AG08396 (cell line): Measurements from ENCODE around the gene FNTB.

Experiments
- DNase-seq: peaks from one replicate; pipeline ENCODE4 v3.0.0; 2012; ENCODE audit warnings: low spot score, mixed read lengths

FNTB gene

GRCh38 chr14:64983439-64984310 is 3.0 kb upstream of the FNTB start:
- peak; percentile 43 for DNase-seq

- no peak for DNase-seq
These were observed 708 bp downstream of the FNTB start for GRCh38 chr14:64987438-64987767.

- DNase-seq, result no peak
These were observed 3.6 kb downstream of the FNTB start for GRCh38 chr14:64990296-64990695.

- DNase-seq, result no peak
These were observed 4.2 kb downstream of the FNTB start for GRCh38 chr14:64990939-64991338.

DNA sequence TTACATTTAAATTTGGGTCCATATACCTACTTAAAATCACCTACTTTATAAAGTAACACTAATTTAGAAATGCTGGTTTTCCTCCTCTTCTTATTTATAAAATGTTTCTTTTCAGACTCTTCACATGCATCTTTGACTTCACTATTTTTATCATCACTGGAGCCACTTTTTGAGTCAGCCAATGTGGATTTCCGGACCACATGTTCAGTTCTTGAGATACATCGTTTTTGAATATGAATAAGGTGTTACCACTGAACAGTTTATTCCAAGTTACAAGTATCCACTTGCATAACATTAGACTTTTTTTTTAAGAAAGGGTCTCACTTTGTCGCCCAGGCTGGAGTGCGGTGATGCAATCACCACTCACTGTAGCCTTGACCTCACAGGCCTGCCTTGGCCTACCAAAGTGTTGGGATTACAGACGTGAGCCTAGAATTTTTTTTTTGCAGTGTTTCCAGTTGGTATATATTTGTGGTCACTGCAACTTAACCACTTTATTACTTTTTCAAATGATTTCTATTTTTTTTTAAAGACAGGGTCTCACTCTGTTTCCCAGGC is 5.7 kb downstream of the FNTB start:
- DNase-seq, result no peak

DNA sequence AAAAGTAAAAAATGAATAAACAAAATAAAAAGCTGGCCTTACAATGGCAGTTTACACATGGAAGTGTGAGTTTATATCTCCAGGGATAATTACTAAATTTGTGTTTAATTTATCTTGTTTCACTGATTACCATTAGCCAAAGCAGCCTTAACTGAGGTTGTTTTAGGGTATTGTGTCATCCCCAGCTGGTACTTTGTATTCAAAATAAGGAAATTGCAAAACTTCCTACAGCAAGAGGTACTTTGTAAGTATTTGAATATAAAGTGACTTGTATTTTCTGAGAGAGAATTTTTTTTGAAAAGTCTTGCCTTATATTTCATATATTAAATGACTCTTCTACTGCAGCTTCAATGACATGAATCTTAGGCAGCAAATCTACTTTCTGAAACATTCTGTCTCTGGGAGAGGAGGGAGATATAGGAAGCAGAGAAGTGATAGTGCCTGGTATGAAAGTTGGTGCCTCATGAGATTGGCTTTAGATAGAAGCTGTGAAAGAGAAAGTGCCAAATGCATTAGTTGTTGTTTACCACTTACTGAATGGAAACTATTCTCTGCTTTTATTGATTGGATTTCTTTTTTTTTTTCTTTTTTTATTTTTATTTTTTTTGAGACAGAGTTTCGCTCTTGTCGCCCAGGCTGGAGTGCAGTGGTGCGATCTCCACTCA is 6.7 kb downstream of the FNTB start:
- DNase-seq, result no peak

DNA sequence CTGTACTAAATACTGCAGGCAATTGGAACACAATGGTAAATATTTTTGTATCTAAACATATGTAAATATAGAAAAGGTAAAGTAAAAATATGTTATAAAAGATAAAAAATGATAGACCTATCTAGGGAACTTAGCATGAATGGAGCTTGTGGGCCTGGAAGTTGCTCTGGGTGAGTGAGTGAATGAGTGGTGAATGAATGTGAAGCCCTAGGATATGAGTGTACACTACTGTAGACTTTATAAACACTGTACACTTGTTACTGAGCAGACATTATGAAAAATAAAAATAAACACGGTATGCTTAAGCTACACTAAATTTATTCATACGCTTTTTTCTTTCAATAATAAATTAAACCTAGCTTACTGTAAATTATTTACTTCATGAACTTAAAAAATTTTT is 7.8 kb downstream of the FNTB start:
- no peak for DNase-seq

- DNase-seq, result no peak
These were observed 8.6 kb downstream of the FNTB start for GRCh38 chr14:64995291-64995690.

DNA sequence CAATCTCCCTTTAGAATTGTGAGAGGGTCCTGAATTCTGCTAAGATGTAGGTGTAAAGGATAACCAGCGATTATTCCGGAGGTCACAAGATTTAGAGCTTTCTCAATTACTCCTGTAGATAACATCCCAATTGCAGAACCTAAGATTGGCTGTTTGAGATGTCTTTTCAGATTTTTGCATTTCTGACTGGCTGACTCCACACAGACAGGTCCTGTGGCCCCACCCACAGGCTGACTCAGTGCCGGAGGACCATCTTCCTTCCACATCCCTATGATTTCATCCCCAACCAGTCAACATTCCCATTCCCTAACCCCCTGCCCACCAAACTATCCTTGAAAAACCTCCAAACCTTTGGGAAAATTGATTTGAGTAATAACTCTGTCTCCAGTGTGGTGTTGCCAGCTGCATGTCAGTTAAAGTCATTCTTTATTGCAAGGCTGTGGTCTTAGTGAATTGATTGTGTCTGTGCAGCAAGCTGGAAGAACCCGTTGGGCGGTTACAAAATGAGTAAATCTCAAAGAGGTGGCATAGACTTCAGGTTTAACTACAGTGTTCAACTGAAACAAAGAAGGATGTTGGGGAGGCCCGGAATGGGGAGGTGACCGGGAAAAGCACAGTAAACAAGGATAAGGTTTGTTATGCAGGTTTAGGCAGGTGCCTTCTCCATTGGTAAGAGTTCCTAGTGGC is 10.6 kb downstream of the FNTB start:
- no peak for DNase-seq

DNA sequence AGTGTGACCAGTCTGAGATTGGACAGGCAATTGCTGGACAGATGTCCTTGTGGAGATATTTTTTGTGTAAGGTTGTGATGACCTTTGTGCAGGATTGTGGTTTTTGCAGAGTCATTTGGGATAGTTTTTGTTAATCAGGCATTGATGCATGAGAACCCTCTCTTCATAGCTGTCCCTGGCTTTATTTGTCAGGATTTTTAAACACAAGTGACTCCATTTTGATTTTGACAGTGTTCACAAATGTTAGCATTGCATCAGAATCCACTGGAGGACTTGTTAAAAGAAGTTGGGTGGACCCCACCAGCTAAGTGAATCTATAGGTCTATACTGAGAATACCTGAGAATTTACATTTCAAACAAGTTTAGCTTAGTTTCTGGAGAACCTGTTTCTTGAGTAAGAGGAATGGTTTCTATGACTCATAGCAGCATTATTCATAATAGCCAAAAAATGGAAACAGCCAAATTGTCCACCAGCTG is 11.8 kb downstream of the FNTB start:
- no peak for DNase-seq

DNA sequence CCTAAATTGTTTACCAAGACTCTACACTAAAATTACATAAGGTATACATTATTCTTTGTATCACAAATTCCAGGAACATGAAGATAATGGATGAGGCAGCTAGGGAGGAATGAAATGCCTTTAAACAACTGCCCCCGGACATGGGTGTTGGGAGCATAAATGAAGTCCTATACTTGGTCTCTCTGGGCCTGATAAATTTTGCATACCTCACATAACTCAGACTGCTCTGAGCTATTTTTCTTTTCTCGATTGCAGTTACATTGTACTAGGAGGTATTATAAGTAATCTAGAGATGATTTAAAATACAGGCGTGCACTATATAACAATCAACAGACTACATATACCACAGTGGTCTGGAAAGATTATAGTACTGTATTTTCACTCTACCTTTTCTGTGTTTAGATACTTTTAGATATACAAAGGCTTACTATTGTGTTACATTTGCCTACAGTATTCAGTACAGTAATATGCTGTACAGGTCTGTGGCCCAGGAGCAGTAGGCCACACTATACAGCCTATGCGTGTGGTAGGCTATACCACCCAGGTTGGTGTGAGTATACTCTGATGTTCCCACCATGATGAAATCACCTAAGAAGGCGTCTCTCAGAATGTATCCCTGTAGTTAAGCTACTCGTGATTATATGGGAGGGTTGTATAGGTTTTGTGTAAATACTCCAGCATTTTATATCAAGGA is 14.3 kb downstream of the FNTB start:
- DNase-seq, result no peak

DNA sequence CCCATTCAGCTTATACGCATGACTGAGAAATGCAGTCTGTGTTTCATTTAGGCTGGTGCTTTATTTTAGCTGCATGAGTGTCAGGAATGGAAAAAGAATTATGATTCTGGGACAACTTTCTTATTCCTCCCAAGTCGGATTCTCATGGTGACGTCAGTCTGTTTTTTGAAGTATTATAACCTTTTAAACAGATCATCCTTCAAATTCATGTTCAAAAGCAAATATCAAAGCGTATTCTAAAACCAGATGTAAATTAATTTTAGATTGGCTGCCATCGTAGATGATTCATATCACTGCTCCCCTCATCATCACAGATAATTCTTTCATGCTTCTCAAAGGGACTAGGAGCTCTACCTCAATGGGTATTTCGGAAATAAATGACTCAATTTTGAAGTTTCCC is 15.0 kb downstream of the FNTB start:
- DNase-seq, result no peak

DNA sequence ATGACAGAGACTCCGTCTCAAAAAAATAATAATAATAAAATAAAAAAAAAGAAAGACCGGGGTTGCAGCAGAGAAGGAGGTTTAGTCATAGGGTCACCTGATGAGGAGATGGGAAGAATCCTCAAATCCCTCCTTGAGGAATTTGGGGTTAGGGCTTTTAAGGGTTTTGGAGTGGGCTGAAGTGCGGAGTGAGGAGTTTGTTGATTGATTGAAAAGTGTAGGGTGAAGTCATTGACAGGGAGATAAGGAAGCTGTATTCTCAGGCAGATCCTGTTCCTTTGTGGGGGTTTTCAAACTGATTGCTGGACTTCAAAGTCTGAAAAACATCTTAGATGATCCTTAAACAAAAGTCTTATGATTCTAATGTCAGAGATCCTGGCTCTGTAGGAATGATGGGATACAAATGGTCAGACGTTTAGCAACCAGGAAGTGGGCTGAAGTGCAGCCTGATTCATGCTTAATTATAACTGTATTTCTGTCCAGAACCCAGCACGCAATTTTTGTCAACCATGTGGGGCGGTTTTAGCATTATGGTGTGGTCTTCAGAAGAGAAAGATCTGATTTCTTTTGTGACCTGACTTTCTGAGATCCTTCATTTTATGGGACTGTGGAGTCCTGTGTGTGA is 16.0 kb downstream of the FNTB start:
- DNase-seq, result no peak

GRCh38 chr14:65003394-65003793 is 16.7 kb downstream of the FNTB start:
- DNase-seq, result no peak

GRCh38 chr14:65006261-65006721 is 19.6 kb downstream of the FNTB start:
- no peak for DNase-seq

DNA sequence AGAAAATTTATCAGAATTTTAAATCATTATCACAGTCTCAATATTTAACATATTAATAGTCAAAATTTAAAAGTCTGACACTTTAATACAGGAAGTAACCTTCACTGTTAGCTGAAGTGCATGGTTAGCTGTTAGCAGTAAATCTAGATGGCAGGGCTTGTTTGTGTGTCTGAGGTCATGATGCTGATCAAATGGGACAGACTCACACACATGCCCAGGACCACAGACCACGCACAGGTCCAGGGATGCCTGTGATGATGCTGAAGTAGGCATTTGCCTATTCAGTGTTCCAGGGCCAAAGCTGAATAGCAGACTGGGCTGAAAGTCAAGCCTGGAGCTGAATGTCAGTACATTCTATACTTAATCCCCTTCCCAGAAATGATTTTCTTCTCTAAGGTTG is 20.5 kb downstream of the FNTB start:
- no peak for DNase-seq

DNA sequence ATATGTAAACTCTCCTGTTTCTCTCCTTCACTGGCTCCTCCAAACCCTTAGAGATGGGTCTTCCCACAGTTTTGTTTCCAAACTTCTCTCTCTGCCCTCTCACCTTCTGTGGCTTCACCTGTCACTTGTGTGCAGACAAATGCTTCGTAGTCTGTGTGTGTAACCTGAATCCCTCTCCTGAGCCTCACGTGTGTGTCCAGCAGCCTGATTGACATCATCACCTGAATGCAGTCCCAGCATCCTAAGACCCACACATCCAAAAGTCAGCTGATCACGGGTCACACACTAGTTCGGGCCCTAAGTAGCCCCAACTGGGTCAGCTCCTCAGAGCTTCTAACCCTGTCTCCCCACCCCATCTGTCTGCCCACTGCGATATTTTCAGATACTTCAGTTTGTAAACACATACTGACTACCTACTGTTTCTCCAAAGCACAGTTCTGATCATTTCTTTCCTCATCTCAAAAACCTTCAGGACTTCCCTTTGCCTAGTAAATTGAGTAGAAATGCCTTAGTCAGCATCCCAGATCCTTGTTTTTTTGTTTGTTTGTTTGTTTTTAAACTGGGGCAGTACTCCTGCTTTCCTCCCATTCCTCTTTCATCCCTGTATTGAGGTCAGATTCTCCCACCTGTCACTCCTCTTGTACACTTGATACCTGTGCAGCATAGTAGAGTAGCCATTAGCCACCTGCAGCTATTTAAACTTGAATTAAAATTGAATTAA is 23.7 kb downstream of the FNTB start:
- no peak for DNase-seq

DNA sequence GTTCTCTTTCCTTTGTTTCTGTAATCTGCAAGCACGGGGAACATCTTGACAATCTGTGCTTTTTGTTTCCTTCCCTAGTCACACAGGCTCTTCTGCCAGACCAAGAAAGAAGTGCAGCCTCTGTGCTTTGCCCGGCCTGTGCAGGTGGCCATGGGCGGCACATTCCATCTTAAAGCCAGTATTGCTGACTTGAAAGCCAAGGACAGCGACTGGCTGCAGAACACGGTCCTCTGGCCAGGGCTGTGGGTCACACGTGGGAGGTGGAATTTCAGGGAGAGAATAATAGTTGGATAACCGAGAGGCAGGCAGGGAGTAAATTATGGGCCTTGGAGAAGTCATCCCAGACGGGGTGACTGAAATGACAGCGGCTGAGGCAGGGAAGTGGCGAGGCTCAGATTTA is 24.8 kb downstream of the FNTB start:
- DNase-seq, result no peak

DNA sequence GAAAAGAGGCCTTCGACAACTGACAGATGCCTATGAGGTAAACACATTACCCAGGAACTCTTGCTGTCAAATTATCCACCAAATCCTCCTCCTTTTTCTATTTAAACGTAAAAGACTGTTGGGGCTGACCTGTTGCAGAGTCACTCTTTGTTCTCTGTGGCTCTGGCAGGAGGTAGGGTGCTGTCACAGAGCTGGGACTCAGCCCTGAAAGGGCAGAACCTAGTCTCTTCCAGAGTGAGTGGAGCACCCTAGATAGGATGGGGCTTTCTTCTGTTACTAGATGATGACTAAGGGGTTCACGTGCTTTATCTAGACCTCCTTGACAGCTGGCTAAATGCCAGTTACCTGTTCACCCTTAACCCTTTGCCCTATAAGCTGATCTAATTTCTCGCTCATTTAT is 25.7 kb downstream of the FNTB start:
- no peak for DNase-seq

GRCh38 chr14:65015391-65015790 is 28.7 kb downstream of the FNTB start:
- no peak for DNase-seq

- DNase-seq, result no peak
These were observed 29.8 kb downstream of the FNTB start for GRCh38 chr14:65016471-65016870.
